Right ventricle myocardium inferior (tissue), 1 donor: ENCODE results near the gene OCA2. TPM values are rescaled to one million over a fixed set of nuclear protein-coding genes. Genes with fewer than 3 reads are reported as not detected.
"Not testable (repeated sequence)": the region's sequence is repeated elsewhere in the genome, so short reads cannot be mapped to it uniquely, and the experiment has no call there.

Experiments
- ATAC-seq: fragments of 200-7000 bp; cut with Tn5 transposase; one replicate; pipeline ENCODE4 v1.9.1; 2020; ENCODE audit warnings: mild to moderate bottlenecking, moderate library complexity
- DNase-seq: peaks from one replicate; pipeline ENCODE4 v3.0.0; 2021; ENCODE audit errors: missing footprints
- intact Hi-C: fragments of 100-400 bp; cut with DNase I; formaldehyde crosslinking; loops from one replicate; pipeline ENCODE4 v1.11.0; 2022
- total RNA-seq: library from RNA; stranded (reverse); fragmentation: NEBNext Ultra II Directional; extraction: Animal tissue kit (Norgen Biotek cat#: 25700); gene quantifications from one replicate; pipeline ENCODE4 v1.2.1, GENCODE V29; 2021
- donor health status: DM: no; HTN: yes; CAD: no; lungs with severe emphysema.

Gene OCA2
- total RNA-seq, 1 donor from 2014 or later, result not detected

DNA sequence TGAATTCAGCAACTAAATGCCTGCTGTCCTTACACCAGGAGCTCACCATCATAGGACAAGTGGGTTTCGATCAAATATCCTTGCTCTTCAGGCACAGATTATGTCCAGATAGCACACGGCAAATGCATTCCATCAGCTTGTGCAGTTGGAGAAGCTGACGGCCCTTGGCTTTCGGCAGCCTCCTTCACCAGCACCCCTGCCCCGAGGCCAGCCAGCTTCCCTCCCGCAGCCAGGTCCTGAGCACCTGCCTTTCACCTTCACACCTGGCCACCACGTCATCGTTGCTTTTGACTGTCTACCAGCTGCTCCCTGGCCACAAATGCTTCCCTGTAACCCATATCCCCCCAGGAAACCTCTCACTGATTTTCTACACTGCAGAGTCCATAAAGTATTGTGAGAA is 355.5 kb downstream of the OCA2 start:
- ATAC-seq (no peak), DNase-seq (no peak)
- intact Hi-C loops, result no loop called here

DNA sequence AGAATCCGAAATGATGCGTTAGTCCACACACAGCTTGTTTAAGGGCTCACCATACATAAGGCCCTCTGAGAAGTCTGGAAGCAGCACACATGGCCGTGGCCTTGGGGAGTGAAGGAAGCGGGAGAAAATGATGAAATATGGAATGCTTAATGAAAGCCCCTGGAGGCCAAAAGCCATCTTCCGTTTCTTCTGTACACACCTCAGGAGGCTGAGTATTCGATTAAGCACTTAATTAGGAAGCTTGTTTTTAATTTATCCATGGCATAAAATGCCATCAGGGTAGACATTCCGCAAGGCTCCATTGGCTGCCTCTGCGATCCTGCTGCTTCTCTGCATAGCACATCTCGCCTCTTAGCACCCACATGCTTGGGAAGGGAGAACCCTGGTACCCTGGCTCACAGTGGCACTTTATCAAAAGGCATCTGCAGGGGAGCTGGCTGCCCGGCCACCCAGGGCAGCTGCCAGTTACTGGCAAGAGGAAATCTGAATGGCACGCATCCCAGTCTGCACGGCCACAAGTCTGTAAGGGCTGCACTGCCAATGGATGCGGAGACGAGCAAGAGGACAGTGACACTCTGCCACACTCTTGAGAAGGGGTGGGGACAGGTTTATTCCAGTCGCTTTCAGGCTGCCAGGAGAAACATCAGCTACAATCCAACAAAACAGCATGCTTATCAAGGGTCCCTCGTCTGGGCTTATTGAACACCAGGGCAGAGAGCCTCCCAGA is 356.2 kb downstream of the OCA2 start:
- intact Hi-C loops, result no loop called here
- peak; percentile 67 for ATAC-seq
- no peak for DNase-seq

DNA sequence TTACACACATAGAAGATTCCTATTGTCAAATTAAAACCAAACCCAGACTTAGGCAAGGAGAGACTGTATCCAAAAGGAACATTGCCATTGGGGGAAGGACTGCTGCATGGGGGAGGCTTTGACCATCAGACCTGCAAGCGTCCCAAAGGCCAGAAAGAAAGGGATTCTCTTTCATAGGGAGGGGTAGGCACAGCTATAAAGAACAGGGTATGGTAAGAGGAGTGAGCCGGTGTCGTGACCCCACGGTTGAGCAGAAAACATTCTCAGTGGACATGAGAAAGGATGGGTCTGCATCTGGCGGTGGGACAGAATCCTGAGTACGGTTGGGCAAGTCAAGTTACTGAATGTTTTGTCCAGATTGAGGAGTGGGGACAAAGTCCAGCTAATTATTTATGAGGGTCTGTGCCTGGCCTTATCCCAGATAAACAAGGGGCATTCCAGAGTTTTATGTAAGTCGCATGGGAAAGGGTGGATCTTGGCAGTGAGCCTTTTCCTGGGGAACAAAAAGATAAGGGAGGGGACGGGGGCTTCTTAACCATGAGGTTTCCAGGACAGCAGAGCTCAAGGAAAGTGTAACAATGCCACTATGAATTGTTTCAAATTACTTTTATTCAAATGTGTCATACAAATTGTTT is 357.8 kb downstream of the OCA2 start:
- intact Hi-C loops, result no loop called here
- DNase-seq, result no peak
- ATAC-seq, result no peak

DNA sequence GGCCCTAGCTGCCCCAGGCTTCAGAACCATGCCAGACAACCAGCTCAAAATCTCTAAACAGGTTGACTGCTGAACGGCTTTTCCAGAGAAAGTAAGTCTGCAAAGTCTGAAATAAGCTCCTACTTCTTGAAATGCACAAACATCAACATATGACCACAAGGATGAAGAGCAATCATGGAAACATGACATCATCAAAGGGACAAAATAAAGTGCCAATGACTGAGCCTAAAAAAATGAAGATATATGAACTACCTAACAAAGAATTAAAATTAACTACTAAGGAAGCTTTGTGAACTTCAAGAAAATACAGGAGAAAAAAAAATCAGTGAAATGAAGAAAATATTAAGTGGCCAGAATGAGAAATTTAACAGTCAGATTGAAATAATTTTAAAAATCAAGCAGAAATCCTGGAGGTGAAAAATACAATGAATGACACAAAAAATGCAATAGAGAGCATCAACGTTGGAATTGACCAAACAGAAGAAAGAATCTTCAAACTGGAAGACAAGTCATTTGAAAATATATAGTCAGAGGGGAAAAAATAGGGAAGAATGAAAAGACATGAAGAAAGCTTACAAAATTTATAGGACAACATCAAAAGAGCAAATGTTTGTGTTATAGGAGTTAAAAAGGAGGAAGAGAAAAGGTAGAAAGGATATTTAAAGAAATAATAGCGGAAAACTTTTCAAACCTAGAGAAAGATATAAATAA is 364.2 kb downstream of the OCA2 start:
- ATAC-seq (no peak), DNase-seq (no peak)
- intact Hi-C loops, result no loop called here

DNA sequence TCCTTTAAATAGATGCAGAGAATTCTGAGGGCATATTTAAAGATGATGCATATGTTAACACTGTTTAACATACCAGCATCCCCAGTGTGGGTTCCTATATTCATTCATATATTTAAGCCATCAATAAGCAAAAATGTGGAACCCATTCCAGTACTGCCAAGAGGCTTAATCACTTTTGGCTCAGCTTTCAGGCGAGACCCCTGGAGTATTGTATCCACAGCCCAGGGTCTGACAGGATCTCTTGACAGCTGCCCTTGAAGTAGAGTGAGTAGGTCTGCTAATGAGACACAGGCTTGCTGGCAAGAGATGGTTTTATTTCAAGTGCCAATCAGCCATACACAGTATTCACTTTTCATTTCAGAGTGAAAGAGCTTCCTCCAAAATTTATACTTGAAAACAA is 367.3 kb downstream of the OCA2 start:
- no peak for ATAC-seq
- intact Hi-C loops, result no loop called here
- DNase-seq, result no peak

DNA sequence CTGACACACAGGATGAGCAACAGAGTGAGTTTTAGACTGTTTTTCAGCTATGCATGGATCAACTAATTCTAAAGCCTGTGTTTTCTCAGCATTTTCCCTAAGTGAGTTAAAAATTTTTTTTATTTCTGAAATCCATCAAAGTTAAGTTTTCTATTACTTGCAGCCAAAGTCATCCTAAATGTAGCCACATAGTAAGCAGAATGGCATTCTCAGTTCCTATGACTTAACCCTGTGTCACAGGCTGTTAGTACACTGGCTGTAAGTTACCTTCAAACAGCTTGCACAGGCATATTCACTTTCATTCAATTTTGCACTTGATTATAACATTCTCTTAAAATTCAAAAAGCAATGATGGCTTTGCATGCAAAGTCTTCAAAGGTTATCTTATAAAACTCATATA is 368.2 kb downstream of the OCA2 start:
- intact Hi-C loops, result no loop called here
- DNase-seq, result no peak
- no peak for ATAC-seq

DNA sequence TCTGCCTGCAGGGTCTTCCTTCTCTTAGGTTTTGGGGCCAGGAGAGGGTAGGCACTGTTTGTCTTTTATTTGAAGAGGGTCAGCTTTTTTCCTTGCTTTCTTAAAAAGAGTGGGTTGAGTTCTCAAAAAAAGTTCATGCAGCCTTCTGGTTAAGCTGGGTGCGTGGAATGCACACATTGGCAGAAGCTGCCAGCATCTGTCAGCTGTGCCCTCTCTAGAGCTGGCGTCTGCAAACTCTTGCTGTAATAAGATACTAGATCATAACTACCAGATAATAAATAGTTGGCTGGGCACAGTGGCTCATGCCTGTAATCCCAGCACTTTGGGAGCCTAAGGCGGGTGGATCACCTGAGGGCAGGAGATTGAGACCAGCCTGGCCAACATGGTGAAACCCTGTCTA is 373.4 kb downstream of the OCA2 start:
- DNase-seq (no peak), ATAC-seq (no peak)
- intact Hi-C loops, result no loop called here

DNA sequence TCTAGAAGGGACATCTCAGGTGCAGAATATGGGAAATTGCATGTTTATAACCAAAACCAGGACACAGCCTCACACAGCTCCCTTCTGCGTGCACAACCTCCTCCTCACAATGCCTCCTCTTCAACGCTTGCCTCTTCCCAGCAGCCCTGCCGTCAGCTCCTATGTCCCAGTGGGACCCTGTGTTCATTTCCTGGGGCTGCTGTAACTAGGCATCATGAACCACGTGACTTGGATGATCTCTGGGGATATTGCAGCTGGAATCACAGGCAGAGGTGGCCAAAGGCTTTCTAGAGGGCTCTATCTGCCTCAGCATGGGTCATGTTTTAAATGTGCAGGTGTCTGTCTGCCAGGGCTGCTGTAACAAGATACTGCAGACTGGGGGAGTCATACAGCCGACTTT is 375.3 kb downstream of the OCA2 start:
- DNase-seq (no peak), ATAC-seq (no peak)
- intact Hi-C loops, result no loop called here

DNA sequence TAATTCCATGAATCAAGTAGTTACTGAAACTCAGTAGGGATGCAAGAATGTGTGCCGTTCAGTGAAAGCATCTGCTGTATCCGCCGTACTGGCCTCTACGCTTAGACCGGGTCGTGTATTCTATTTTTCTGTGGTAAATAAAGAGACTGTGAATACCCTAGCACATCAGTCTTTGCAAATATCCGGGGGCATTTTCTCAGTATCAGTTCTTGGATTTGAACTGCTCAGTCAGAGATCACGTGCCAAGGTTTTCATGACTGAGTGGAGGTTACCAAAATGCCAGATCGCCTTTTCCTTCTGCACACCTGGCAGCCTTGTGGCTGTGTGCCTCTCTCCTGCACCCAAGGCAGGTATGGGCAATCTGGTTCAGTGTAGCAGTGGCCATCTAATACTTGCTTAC is 377.0 kb downstream of the OCA2 start:
- DNase-seq (no peak), ATAC-seq (no peak)
- intact Hi-C loops, result no loop called here

DNA sequence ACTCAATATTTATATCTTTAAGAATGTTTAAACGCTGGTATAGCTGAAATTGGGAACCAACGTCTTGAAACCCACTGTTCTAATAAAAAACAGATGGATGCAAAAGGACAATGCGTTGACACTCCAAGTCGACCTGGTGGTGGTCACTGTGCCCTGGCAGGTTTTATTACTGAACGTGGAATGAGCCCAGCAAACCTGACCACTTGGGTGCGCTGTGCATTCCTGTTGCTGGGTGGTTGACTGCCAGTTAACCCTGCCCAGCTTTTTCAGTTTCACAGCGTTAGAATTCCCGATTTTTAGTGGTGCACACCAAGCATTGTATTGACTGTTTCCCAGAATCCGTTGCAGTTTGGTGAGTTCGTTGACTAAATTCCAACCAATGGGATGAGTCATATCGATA is 384.4 kb downstream of the OCA2 start:
- intact Hi-C loops, result no loop called here
- no peak for ATAC-seq
- no peak for DNase-seq

DNA sequence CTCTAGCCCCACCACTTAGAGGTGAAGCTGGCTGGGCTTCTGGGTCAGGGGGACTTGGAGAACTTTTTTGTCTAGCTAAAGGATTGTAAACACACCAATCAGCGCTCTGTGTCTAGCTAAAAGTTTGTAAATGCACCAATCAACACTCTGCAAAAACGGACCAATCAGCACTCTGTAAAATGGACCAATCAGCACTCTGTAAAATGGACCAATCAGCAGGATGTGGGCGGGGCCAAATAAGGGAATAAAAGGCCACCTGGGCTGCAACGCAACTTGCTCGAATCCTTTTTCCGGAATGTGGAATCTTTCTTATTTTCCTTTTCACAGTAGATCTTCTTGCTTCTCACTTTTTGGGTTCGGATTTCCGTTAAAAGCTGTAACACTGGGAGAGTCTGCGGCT is 385.3 kb downstream of the OCA2 start:
- ATAC-seq, intact Hi-C loops, DNase-seq: not testable (repeated sequence)

DNA sequence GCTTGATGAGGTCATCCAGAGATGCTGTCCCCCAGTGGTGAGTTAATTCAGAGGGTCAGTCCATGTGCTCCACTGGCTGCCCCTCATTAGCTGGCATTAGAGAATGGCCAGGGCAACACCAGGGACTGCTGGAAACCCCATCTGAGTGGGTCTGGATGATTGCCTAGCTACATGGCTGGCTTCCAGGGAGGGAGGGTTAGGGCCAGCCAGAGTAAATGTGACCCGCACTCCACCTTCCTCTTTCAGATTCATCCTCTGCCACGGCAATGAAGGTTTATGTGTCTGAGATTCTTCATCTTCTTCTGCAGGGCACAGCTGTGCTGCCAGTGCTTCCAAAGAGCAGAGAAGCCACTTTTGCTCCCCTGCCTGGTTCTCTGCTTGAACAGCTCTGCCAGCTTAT is 391.9 kb downstream of the OCA2 start:
- DNase-seq, result no peak
- no peak for ATAC-seq
- intact Hi-C loops, result no loop called here

DNA sequence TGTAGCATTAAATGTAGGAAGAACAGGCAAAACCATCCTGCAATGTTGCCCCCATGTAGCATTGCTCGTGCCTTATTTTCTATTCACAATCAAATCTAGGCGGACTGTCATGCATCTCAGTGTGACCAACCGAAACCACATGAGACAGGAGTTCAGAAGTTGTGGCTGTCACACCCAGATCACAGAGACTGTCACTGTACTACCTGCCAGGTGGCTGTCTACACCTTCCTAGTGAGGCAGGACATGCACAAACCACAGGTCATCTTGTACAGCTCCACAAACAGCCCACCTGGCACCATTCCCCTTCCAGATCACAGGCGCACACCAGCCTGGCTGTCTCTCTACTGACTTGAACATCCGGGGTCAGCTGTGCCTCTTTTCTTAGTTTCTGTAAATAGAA is 392.8 kb downstream of the OCA2 start:
- DNase-seq (no peak), ATAC-seq (no peak)
- intact Hi-C loops, result no loop called here

DNA sequence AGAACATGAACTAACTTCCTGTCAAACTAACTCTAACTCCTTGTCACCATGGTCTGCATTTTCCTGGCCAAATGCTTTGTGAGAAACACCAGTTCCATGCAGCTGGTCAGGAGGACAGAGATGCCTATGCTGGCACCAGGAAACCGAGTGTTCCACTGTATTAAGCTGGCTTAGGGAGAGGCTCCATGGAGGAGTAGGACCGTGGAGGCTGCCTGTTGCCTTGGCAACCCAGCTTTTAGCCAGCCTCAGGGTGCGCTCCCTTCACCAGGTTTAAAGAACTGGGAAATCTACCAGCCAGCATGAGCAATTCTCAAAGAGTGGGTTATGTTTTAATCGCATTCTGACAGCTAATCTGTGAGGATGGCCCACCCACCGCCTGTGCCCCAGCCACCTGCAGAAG is 394.1 kb downstream of the OCA2 start:
- DNase-seq, result no peak
- no peak for ATAC-seq
- intact Hi-C loops, result no loop called here

Other genes with a start within 250 kb of the OCA2 start
- 39.0 TPM for gene HERC2, start 222.9 kb upstream of the OCA2 start, total RNA-seq